Stimulated activated CD4-positive, alpha-beta T cell treated with anti-CD3 and anti-CD28 coated beads, Interleukin-1b, Interleukin-23, amount 100 ng/mL, for 4 hours (primary cell): Measurements from ENCODE around the gene NUAK2.

ENCODE experiments used
- DNase-seq, 2 donors: peaks; one replicate each; pipeline ENCODE4 v3.0.0-alpha.2; 2020; ENCODE audit warnings: low read depth in 2 of 2

The NUAK2 gene

DNA sequence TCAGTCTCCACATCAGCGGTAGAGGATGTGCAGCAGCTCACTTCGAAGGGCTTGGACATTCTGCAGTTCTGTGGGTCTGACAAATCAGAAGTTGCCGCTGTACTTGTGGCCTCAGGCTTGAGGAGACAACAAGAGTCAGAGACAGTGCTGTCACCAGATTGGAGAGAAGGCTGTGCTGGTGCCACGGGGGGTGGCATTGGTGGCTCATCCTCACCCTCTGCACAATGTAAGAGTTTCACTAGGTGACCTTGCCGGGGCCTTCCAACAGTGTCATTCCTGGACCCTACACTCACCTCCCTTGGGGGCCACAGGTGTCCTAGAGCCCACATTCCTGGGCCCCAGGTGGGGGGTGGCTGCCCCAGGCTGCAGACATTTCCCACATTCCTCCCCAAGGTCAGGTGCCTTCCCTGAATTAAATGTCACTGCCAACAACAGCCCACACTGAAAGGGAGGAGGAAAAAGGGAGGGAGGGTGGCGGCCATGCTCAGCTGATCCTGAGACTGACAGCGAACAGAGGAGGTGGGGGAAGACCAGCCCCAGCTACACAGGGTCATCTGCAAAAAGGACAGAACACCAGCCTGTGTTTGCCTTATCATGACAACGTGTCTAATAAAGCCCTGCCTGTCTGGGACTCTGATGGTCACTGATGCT is 47.4 kb downstream of the NUAK2 start:
- DNase-seq, result no peak

- DNase-seq, result peak; percentile 79 to 83
Measured at GRCh38 chr1:205273551-205273982, 48.0 kb downstream of the NUAK2 start.

- DNase-seq, result no peak
Measured at GRCh38 chr1:205272536-205272935, 49.0 kb downstream of the NUAK2 start.

DNA sequence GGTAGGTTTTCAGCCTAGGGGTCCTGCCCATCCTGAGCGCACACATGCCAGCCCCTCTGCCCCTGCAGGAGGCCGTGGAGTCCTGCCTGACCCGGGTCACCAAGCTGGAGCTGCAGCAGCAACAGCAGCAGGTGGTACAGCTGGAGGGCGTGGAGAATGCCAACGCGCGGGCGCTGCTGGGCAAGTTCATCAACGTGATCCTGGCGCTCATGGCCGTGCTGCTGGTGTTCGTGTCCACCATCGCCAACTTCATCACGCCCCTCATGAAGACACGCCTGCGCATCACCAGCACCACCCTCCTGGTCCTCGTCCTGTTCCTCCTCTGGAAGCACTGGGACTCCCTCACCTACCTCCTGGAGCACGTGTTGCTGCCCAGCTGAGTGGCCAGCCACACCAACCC is 49.8 kb downstream of the NUAK2 start:
- DNase-seq, result no peak

- no peak for DNase-seq
Measured at GRCh38 chr1:205271277-205271676, 50.3 kb downstream of the NUAK2 start.

DNA sequence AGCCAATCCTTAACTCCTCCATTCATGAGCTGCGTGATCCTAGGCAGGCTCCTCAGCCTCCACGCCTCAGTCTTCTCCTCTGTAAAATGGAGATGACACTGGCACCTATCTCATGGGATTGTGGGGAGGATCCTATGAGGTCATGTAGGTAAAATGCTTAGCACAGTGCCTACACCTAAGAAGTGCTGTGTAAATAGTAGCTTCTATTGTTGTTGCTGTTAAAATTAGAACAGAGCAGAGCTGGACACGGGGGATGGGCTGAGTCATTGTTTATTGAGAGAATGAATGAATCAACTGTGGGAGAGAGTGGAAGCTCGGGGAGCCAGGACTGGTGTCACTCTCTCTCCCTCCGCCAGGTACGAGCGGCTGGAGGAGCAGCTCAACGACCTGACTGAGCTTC is 50.8 kb downstream of the NUAK2 start:
- no peak for DNase-seq

- DNase-seq, result no peak
Measured at GRCh38 chr1:205270271-205270670, 51.3 kb downstream of the NUAK2 start.

DNA sequence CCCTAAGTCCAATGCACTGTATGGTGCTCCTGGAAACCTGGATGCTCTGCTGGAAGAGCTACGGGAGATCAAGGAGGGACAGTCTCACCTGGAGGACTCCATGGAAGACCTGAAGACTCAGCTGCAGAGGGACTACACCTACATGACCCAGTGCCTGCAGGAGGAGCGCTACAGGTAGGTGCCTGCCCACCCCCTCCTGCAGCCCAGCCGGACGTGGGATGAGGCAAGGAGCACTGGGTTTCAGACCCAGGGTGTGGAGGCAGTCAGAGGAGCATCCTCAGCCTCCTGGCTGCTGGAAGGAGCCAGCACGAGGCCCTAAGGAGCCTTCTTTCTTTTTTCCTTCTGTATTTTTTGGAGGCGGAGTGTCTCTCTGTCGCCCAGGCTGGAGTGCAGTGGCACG is 51.8 kb downstream of the NUAK2 start:
- no peak for DNase-seq

DNA sequence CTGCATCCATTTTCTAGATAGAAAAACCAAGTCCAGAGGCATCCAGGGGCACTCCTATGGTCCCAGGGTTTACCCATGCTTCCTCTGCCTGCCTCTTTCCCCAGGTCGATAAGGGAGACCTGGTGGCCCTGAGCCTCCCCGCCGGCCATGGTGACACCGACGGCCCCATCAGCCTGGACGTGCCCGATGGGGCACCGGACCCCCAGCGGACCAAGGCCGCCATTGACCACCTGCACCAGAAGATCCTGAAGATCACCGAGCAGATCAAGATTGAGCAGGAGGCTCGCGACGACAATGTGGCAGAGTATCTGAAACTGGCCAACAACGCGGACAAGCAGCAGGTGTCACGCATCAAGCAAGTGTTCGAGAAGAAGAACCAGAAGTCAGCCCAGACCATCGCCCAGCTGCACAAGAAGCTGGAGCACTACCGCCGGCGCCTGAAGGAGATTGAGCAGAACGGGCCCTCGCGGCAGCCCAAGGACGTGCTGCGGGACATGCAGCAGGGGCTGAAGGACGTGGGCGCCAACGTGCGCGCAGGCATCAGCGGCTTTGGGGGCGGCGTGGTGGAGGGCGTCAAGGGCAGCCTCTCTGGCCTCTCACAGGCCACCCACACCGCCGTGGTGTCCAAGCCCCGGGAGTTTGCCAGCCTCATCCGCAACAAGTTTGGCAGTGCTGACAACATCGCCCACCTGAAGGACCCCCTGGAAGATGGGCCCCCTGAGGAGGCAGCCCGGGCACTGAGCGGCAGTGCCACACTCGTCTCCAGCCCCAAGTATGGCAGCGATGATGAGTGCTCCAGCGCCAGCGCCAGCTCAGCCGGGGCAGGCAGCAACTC is 52.5 kb downstream of the NUAK2 start:
- no peak for DNase-seq

DNA sequence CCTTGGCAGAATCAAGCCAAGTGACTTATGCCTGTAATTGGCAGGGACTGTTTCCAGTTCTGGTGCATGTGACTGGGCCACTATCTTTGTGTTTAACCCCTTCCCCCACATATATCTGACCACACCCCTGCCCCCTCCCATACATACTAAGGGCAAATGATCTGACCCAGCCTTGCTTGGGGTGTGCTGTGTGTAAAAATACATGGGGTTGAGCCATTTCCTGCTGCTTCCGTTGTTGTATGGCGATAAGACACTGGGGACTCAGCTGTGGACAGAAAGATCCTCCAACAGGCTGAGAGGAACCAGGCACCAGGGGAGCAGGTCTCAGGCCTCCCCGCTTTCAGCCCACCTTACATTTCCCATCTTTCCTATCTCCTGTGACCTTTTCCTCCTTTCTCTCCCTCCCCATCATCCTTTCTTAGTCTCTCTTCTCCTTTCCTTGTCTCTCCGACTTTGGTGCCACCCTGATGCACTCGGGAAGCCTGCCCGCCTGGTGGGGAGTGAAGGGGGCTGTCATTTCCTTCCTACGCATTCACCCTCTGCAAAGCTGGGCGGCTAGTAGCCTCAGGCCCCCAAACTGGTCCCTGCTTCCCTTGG is 54.1 kb downstream of the NUAK2 start:
- DNase-seq, result no peak

- no peak for DNase-seq
Measured at GRCh38 chr1:205266611-205267305, 54.8 kb downstream of the NUAK2 start.

GRCh38 chr1:205263580-205264190 is 57.9 kb downstream of the NUAK2 start:
- DNase-seq, result no peak

DNA sequence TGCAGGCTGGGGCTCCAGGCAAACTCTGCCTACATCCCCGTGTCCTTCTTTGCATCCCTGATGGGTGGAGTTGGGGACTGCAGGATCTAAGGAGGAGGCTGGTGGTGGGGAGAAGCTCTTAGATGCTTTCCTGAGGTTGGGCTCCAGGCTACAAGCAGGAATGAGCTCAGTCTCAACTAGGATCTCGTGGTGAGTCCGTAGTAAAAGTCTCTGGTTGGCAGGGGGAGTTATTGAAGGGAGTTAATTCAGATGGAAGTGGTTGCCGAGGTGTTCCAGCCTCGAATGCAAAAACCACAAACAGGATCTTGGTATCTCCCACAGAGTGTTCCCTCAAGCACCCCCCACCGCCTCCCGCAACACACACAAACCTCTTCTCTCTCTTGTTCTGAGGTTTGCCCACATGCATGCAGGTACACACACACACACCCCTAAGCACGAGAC is 58.8 kb downstream of the NUAK2 start:
- DNase-seq, result no peak

GRCh38 chr1:205261946-205262691 is 59.4 kb downstream of the NUAK2 start:
- no peak for DNase-seq

GRCh38 chr1:205260948-205261732 is 60.4 kb downstream of the NUAK2 start:
- DNase-seq, result no peak

- no peak for DNase-seq
Measured at GRCh38 chr1:205259998-205260397, 61.5 kb downstream of the NUAK2 start.

DNA sequence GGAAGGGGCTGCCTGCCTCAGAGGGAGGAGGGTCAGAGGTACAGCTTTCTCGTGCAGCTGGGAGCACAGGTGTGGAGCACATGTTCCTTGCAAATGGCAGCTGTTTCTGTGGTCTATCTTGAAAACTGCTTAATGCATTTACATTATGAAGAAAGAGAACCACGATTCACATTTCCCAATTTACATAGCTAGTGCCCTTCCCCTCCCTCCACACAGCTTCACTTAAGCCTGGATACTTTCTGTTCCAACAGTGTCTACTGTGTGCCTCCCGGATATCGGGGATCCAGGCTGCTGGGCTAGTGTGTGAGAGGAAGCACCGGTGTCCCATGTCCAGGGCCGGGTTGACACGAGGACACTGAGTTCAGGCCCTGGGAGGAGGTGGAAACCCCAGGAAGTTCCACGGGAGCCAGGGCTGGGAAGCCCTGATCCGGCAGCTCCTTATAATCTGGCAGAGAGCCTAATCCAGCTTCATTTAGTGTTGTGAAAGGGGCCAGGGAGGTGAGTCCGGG is 62.2 kb downstream of the NUAK2 start:
- DNase-seq, result no peak

- DNase-seq, result no peak
Measured at GRCh38 chr1:205258719-205259118, 62.8 kb downstream of the NUAK2 start.

- DNase-seq, result no peak
Measured at GRCh38 chr1:205258261-205258691, 63.3 kb downstream of the NUAK2 start.

DNA sequence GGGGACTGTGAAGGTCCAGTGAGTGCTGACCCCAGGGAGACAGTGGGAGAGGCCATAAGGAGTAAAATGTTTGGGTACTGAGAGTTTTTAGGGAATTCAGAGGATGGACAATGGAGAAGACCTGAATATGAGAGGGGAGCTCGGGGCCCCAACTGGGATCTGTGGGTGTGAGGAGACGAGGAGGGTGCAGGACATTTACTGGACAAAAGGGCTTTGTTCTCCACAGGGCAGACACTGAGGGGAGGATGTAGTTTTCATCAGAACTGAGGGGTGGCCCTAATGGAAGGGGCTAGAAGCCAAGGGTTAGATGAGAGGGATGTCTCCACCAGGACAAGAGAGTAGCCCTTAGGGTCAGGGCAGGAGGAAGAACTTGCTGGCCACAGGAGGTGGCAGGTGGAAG is 63.8 kb downstream of the NUAK2 start:
- no peak for DNase-seq
